Fibroblast of villous mesenchyme (primary cell): Measurements from ENCODE around the gene YRDC. TPM values are rescaled to one million over a fixed set of nuclear protein-coding genes. Genes with fewer than 3 reads are reported as not detected.

Experiments used
- DNase-seq: peaks from one replicate; pipeline ENCODE4 v3.0.0-alpha.2; 2010; ENCODE audit warnings: low read depth
- H3K4me3 ChIP-seq: 2 replicates; pipeline ENCODE4 v1.5.1; 2011; ENCODE audit warnings: low read depth, mild to moderate bottlenecking, low read length
- total RNA-seq: library from RNA; depleted of rRNA; stranded (reverse); fragments of >200 nt; gene quantifications from 2 replicates; pipeline ENCODE4 v1.2.3, GENCODE V29; 2012
- TF ChIP-seq, protein P1 (sequence below): IDR thresholded peaks from 2 replicates; pipeline ENCODE4 v1.5.1; 2012; ENCODE audit warnings: low read depth, mild to moderate bottlenecking, low read length; ENCODE audit not compliant: insufficient read depth

Gene YRDC
- total RNA-seq, 1 donor, result 15.5 TPM

DNA sequence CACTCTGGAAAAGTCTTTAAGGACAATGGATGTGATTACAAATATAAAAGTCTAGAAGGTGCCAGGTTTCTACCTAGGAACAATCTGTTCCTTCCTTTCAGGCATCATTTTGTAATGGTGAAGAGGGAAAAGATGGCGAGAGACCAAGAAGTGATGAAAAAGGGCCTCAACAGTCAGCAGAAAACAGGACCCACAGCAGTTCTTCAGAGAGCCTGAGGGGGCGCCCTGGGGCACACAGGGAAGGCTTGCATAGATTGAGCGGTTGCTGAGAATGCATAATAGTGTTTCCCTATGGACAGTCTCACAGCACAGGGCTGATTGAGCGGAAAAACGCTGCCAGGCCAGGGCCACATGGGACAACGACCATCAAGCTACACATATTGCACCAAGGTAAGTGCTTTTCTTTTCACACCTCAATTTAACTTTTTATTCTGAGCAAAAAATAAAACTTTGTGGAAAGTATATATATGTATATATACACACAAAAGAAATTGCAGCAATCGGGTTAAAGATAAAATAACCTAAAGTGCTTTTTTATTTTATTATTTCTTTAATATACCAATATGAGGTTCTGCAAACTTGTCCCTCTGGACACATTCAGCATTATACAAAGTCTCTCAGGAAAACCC, 3.1 kb upstream of the YRDC start:
- H3K4me3 ChIP-seq, result no peak overlapping the region
- TF ChIP-seq, protein P1, sequence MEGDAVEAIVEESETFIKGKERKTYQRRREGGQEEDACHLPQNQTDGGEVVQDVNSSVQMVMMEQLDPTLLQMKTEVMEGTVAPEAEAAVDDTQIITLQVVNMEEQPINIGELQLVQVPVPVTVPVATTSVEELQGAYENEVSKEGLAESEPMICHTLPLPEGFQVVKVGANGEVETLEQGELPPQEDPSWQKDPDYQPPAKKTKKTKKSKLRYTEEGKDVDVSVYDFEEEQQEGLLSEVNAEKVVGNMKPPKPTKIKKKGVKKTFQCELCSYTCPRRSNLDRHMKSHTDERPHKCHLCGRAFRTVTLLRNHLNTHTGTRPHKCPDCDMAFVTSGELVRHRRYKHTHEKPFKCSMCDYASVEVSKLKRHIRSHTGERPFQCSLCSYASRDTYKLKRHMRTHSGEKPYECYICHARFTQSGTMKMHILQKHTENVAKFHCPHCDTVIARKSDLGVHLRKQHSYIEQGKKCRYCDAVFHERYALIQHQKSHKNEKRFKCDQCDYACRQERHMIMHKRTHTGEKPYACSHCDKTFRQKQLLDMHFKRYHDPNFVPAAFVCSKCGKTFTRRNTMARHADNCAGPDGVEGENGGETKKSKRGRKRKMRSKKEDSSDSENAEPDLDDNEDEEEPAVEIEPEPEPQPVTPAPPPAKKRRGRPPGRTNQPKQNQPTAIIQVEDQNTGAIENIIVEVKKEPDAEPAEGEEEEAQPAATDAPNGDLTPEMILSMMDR, result peak; percentile 98
- DNase-seq, result peak; percentile 77

- no peak for DNase-seq
- H3K4me3 ChIP-seq, result no peak overlapping the region
- TF ChIP-seq, protein P1, result no peak
Measured at GRCh38 chr1:37809942-37810341, 1.9 kb upstream of the YRDC start.

- DNase-seq, result peak; percentile 85
- peak overlapping the region; percentile 85 for H3K4me3 ChIP-seq
- TF ChIP-seq, protein P1, result no peak
Measured at GRCh38 chr1:37808369-37809319, 636 bp upstream of the YRDC start.

DNA sequence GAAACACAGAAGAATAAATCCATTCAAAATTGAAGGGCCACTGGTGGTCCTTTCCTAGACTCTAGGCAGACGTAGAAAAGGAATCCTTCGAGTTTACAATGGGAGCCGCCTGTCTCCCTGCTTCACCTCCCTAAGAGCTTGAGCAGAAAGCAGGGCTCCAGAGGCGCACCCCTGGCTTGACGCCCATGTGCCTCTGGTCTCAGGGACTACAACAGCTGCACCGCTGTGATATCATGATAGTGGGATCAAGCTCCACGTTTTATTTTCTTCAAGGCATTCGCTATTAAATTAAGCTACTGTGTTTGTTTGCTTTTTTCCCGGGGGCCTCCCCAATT, 821 bp downstream of the YRDC start:
- TF ChIP-seq, protein P1, result no peak
- peak overlapping the region; percentile 85 for H3K4me3 ChIP-seq
- no peak for DNase-seq

DNA sequence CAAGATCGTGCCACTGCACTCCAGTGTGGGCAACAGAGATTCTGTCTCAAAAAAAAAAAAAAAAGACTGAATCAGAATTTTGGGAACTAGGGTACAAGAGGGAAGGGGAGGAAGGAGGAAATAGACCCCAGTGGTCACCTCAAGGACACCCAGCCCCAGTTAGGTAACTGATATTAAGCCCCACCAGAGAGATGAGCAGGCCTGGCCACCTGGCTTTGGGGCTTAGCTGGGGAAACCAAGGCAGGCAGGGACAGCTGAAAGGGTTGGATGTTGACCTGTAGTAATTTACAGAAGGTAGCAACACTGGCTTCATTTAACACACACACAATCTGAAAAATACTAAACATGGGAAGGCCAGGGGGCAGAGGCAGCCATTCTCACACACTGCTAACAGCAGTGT, 5.6 kb downstream of the YRDC start:
- DNase-seq, result no peak
- TF ChIP-seq, protein P1, result no peak
- H3K4me3 ChIP-seq, result no peak overlapping the region

GRCh38 chr1:37797750-37798345, 10.2 kb downstream of the YRDC start:
- no peak overlapping the region for H3K4me3 ChIP-seq
- peak; percentile 26 for DNase-seq
- TF ChIP-seq, protein P1, result no peak
